HFF-Myc (cell line): ENCODE data around the gene LNX1.

Experiments used
- DNase-seq: peaks from one replicate; pipeline ENCODE4 v3.0.0-alpha.2; 2011; ENCODE audit warnings: low read depth; ENCODE audit errors: extremely low read depth
- H3K4me3 ChIP-seq: replicated peaks from 2 replicates; pipeline ENCODE4 v1.5.1; 2011; ENCODE audit warnings: low read depth, mild to moderate bottlenecking, control low read depth, low read length
- TF ChIP-seq, protein P1 (sequence below): IDR thresholded peaks from 2 replicates; pipeline ENCODE4 v1.5.1; 2012; ENCODE audit warnings: mild to moderate bottlenecking, low read depth, low read length, control low read depth; ENCODE audit errors: missing control alignments

LNX1 gene

DNA sequence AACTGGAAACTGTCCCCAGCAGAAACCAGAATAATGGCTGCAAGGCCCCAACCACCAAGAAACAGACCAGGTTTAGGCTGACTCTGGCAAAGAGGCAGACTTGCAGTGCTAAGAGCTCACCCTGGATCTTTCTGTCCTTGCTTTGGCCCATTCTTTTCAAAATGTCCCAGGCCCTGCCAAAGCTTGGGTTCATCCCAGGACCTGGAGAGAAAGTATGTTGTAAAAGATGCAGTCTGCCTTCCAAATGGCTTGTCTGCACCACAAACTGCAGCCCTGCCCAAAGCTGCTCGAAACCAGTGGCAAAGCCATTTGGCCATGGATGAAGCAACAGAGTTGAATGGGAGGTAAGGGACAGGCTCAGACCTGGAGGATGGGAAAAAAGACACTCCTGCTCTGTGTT lies 38.0 kb upstream of the LNX1 start:
- no peak overlapping the region for H3K4me3 ChIP-seq
- TF ChIP-seq, protein P1, sequence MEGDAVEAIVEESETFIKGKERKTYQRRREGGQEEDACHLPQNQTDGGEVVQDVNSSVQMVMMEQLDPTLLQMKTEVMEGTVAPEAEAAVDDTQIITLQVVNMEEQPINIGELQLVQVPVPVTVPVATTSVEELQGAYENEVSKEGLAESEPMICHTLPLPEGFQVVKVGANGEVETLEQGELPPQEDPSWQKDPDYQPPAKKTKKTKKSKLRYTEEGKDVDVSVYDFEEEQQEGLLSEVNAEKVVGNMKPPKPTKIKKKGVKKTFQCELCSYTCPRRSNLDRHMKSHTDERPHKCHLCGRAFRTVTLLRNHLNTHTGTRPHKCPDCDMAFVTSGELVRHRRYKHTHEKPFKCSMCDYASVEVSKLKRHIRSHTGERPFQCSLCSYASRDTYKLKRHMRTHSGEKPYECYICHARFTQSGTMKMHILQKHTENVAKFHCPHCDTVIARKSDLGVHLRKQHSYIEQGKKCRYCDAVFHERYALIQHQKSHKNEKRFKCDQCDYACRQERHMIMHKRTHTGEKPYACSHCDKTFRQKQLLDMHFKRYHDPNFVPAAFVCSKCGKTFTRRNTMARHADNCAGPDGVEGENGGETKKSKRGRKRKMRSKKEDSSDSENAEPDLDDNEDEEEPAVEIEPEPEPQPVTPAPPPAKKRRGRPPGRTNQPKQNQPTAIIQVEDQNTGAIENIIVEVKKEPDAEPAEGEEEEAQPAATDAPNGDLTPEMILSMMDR, result no peak

DNA sequence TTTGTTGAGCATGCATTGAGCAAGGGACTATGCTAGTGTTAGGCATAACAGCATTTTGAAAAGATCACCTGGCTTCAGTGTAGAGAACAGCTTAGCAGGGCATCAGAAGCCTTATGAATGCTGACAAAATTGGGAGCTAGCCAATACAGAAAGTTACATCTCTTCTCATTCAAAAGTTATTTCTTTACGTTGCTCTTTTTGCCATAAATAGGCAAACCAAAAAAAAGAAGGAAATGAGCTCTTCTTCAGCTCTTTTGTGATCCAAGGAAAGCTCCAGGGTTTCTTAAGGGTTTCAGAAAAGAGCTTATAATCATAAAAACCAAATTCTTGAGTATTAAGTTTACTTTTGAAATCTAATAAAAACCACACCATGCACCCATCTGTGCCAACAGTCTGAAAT lies 35.2 kb upstream of the LNX1 start:
- TF ChIP-seq, protein P1, result no peak
- H3K4me3 ChIP-seq, result no peak overlapping the region
- DNase-seq, result no peak

More for the DNA sequence above, 38.0 kb upstream of the LNX1 start:
- no peak for DNase-seq

DNA sequence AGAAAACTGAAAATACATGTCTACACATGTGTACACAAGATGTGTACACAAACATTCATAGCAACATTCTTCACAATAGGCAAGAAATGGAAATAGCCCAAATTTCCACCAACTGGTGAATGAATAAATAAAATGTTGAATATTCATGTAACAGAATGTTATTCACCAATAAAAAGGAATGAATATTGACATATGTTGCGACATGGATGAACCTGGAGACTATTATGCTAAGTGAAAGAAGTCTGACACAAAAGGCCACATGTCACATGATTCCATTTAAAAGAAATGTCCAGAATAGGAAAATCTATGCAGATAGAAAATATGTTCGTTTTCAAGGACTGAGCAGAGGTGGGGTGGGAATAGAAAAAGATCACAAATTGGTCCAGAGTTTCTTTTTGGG lies 34.6 kb upstream of the LNX1 start:
- no peak for DNase-seq
- TF ChIP-seq, protein P1, result no peak
- H3K4me3 ChIP-seq, result no peak overlapping the region

DNA sequence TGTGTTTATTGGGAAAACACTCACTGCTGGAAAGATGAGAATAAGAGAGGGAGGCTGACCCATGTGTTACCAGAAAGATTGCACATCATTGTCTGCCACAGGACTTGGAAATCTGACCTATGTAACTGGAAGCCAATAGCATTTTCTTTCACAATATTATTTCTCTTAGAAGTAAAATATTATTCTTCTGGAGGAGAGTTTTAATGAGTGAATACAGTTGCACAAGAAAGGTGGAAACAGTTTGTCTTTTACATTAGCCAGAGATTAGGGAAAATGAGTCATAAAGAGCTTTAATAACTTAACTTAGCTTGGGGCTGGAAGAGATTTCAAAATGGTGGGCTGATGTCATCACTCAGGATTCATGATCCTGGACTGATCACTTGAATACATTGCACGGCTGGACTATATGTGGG lies 31.5 kb upstream of the LNX1 start:
- TF ChIP-seq, protein P1, result no peak
- no peak overlapping the region for H3K4me3 ChIP-seq
- no peak for DNase-seq

DNA sequence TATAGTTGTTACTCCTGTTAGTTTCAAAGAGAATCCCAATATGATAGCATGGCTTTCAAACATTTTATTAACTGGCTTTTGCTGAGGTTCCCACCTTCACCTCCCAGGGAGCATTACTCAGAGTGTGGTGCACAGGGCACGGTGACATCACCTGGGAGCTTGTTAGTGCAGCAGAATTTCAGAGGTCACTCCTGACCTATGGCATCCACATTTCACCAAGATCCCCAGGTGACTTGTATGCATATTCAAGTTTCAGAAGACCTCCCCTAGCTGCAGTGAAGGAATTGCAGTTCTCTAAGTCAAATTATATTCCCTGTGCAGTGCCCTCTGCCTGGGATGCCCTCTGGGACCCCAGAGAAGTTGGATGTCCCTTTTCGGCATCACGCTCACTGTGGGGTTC lies 29.7 kb upstream of the LNX1 start:
- TF ChIP-seq, protein P1, result no peak
- no peak overlapping the region for H3K4me3 ChIP-seq
- no peak for DNase-seq

DNA sequence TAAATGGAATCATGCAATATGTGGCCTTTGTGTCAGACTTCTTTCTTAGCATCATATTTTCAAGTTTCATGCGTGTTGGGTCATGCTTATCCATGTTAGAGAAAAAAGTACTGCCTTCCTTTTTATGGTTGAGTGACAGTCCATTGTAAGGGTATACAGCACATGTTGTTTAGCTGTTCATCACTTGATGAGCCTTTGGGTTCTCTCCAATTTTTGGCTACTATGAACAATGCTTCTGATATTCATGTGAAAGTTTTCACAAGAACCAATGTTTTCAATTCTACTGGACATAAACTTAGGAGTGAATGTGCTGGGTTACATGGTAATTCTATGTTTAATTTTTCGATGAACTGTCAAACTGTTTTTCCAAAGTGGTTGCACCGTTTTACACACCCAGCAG lies 28.1 kb upstream of the LNX1 start:
- H3K4me3 ChIP-seq, result no peak overlapping the region
- TF ChIP-seq, protein P1, result no peak
- no peak for DNase-seq

DNA sequence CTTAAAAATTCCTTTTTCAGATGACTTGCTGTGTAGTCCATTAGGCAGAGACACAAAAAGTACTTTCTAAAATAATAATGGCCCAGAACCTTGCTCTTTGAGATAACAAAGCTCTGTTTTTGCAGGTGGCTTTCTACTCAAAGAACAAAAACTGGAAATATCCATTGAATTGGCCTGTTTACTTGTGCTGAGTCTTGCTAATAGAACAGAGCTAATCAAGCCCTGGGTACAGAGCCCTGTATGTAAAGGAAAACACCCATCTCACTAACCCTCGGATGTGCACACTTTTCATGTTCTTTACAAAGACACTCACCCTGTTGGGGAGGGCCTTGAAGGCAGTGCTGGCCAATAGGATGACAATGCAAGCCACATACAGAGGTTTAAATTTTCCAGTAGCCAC lies 27.0 kb upstream of the LNX1 start:
- TF ChIP-seq, protein P1, result no peak

More for the DNA sequence above, 27.0 kb upstream of the LNX1 start:
- no peak for DNase-seq
- no peak overlapping the region for H3K4me3 ChIP-seq
